Hepatocyte (in vitro differentiated cells): ENCODE results near the gene SLC22A12.

Experiments used
- EZH2 ChIP-seq: fragments of 200-600 bp; sonication (generic); IDR thresholded peaks from 2 replicates; pipeline ENCODE4 v1.6.1; 2016; ENCODE audit warnings: antibody characterized with exemption, mild to moderate bottlenecking, borderline replicate concordance
- EZH2phosphoT487 ChIP-seq: fragments of 200-600 bp; sonication (generic); IDR thresholded peaks from one replicate; pipeline ENCODE4 v1.6.1; 2018; ENCODE audit warnings: antibody characterized with exemption, mild to moderate bottlenecking, low read depth, moderate library complexity; ENCODE audit not compliant: unreplicated experiment, severe bottlenecking
- TF ChIP-seq, protein P1 (sequence below): fragments of 200-600 bp; sonication (generic); IDR thresholded peaks from 2 replicates; pipeline ENCODE4 v1.5.1; 2016; ENCODE audit warnings: antibody characterized with exemption, mild to moderate bottlenecking; ENCODE audit not compliant: poor library complexity

DNA sequence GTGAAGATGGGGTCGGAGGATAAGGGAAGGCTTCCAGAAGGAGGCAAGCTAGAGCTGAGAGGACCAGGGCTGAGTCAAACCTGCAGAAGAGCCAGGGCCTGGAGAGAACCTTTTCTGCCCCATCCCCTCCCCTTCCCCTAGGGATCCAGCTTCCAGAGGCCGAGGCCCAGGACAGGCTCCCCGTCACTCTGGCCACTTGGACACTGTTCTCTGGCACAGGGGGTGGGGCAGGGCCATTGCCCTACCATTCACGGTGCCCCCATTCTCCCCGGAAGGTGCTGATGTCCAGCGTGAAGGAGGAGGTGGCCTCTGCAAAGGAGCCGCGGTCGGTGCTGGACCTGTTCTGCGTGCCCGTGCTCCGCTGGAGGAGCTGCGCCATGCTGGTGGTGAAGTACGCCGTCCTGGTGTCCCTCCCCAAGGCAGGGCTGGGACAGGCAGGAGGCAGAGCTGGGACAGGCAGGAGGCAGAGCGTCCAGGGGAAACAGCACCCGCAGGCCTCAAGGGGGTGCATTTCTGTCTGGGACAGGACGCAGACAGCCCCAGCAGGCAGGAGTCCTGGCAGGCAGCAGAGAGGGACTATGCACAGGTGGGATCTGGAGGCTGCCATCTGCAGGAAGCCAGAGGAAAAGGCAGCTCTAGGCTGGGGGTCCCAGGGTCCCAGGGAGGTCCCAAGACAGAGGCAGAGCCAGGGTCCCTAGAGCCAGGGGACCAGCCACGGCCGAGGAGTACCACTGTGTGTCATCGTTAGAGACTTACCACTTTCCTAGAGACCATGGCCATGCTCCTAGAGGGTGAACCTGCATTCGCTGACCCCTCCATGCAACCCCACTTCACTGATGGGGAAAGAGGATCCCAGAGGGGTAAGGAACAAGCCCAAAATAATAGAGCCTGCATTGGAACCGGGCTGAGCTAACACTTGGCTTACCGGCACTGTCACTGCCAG, 25.8 kb upstream of the SLC22A12 start:
- TF ChIP-seq, protein P1, sequence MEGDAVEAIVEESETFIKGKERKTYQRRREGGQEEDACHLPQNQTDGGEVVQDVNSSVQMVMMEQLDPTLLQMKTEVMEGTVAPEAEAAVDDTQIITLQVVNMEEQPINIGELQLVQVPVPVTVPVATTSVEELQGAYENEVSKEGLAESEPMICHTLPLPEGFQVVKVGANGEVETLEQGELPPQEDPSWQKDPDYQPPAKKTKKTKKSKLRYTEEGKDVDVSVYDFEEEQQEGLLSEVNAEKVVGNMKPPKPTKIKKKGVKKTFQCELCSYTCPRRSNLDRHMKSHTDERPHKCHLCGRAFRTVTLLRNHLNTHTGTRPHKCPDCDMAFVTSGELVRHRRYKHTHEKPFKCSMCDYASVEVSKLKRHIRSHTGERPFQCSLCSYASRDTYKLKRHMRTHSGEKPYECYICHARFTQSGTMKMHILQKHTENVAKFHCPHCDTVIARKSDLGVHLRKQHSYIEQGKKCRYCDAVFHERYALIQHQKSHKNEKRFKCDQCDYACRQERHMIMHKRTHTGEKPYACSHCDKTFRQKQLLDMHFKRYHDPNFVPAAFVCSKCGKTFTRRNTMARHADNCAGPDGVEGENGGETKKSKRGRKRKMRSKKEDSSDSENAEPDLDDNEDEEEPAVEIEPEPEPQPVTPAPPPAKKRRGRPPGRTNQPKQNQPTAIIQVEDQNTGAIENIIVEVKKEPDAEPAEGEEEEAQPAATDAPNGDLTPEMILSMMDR: peak; percentile 9
- no peak for TF ChIP-seq EZH2phosphoT487
- no peak for TF ChIP-seq EZH2
